HG03558 (cell line): ENCODE results near the gene MSI2.

Experiments
- ATAC-seq: cut with Tn5 transposase; IDR thresholded peaks from one replicate; pipeline ENCODE4 v1.9.1; 2021; ENCODE audit warnings: moderate number of reproducible peaks; ENCODE audit not compliant: unreplicated experiment; ENCODE audit errors: extremely low read depth

Gene MSI2

GRCh38 chr17:57379895-57380434, 123.6 kb downstream of the MSI2 start:
- ATAC-seq: no peak

GRCh38 chr17:57381498-57381897, 125.2 kb downstream of the MSI2 start:
- ATAC-seq: no peak

- ATAC-seq: no peak
These were observed 127.9 kb downstream of the MSI2 start for GRCh38 chr17:57384219-57384618.

GRCh38 chr17:57385975-57386374, 129.7 kb downstream of the MSI2 start:
- no peak for ATAC-seq

GRCh38 chr17:57387575-57387974, 131.3 kb downstream of the MSI2 start:
- no peak for ATAC-seq

- ATAC-seq: no peak
These were observed 131.9 kb downstream of the MSI2 start for GRCh38 chr17:57388131-57388725.

GRCh38 chr17:57389473-57389872, 133.2 kb downstream of the MSI2 start:
- ATAC-seq: no peak

- ATAC-seq: no peak
These were observed 134.9 kb downstream of the MSI2 start for GRCh38 chr17:57391076-57391825.

- ATAC-seq: no peak
These were observed 135.6 kb downstream of the MSI2 start for GRCh38 chr17:57391857-57392471.

- no peak for ATAC-seq
These were observed 137.0 kb downstream of the MSI2 start for GRCh38 chr17:57393368-57393767.

GRCh38 chr17:57394375-57394774, 138.1 kb downstream of the MSI2 start:
- ATAC-seq: no peak

- no peak for ATAC-seq
These were observed 139.5 kb downstream of the MSI2 start for GRCh38 chr17:57395721-57396321.

GRCh38 chr17:57396511-57396921, 140.2 kb downstream of the MSI2 start:
- no peak for ATAC-seq

- ATAC-seq: no peak
These were observed 141.1 kb downstream of the MSI2 start for GRCh38 chr17:57397402-57397801.

- no peak for ATAC-seq
These were observed 143.4 kb downstream of the MSI2 start for GRCh38 chr17:57399690-57400089.

- ATAC-seq: no peak
These were observed 144.3 kb downstream of the MSI2 start for GRCh38 chr17:57400648-57401047.

GRCh38 chr17:57401556-57402488, 145.5 kb downstream of the MSI2 start:
- ATAC-seq: no peak

- ATAC-seq: no peak
These were observed 146.4 kb downstream of the MSI2 start for GRCh38 chr17:57402681-57403180.

- ATAC-seq: no peak
These were observed 146.9 kb downstream of the MSI2 start for GRCh38 chr17:57403236-57403635.

GRCh38 chr17:57404073-57404472, 147.8 kb downstream of the MSI2 start:
- ATAC-seq: no peak
